ENCODE measurements around the gene ZNF22.

The ZNF22 gene

DNA sequence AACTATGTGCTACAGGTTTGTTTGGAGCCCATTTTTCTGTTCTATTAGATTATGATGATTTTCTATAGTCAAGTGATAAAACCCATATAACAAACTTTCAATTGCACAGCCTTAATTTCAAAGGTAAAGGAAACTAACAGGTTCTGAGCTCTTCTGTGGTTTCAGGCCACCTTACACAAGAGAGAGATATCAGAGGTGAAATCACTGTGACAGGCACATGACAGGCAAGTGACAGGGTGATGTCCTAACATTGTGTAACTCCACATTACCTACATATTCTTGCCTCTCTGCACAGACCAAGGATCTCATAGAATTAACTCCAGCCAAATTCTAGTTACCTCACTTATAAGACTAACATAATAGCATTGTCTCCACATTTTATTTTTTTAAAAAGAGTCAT lies 35.0 kb downstream of the ZNF22 start:
- DNase-seq, result no peak

DNA sequence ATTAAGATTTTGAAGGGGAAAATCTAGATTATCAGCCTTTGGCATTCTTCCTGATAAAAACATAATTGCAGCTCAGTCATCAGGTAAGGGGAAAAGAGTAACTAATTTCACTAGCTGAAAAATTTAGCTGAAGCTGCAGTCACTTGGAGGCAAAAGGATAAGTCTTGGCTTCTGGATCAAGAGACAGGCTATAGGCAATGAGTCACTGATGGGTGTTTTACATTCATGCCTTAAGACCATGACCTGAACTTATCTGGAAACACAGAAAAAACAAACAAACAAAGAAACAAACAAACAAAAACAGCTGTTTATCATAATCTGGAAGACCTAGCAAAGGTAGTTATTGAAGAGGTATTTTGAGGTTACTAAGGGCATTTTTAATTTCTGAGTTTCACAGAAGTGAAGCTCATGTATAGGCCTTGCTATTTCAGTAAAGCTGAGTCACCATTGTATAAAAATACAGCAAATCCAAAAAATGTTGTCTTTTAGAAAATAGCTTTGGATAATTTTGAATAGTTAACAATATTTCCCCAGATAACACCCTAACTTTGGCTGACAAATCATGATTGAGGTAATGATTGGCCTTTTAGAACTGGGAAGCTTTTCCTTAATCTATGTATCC lies 40.3 kb downstream of the ZNF22 start:
- no peak for DNase-seq

DNA sequence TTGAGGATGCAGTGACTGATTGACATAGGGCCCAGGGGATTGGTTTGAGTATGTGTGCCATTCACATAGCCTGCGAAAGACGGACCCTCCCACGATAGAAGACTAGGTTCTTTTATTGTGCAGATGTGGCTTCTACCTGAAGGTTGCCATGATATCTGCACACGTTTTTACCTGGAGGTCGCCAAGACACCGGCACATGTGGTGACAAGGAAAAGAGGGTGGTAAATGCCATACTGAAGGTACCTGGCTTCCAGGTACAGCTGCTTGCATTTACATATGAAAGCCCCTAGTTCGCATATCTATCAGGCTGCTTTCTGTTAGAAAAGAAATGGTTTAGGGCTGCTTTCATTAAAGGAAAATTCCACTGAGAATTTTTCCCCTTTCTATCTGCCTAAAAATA lies 43.6 kb downstream of the ZNF22 start:
- DNase-seq, result no peak

DNA sequence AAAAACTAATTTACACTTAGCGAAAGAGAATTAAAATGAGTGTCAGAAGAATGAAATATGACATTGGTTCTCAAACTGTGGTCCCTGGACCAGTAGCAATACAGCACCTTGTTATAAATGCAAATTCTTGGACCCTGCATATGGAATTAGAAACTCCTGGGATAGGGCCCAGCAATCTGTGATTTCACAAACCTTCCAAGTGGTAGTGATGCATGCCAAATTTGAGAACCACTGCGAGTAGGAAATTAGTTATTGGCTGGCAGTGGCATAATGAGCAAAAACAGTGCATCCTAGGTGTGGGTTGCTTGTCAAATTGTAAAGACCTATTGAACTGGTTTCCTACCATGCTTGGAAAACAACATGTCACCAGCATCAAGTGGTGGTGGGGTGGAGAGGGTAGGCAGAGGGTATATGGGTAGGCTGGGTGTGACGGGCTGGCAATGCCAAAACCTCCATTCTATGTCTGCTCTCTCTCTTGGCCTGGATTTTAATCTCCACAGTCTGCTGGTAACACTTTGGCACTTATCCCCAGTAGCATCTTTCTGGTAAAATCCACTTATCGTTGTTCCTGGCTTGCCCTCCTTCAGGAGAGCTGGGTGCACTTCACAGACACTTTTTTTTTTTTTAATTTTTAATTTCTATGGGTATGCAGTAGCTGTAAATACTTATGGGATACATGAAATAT lies 50.0 kb downstream of the ZNF22 start:
- DNase-seq, result no peak

DNA sequence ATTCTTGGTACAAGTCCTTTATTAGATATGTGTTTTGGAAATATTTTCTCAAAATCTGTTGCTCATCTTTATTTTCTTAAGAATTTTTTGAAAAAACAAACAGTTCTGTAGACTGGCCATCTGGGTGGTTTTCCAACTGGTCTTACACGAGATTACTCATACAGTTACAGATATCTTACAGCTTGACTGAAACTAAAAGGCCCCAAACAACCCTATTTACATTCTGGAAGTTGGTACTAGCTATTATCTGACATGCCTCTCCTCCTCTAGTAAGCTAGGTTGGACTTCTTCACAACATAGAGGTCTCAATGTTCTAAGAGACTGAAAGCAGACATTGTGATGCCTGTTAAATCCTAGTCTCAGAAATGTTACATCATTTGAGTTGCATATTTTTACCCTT lies 52.0 kb downstream of the ZNF22 start:
- no peak for DNase-seq

DNA sequence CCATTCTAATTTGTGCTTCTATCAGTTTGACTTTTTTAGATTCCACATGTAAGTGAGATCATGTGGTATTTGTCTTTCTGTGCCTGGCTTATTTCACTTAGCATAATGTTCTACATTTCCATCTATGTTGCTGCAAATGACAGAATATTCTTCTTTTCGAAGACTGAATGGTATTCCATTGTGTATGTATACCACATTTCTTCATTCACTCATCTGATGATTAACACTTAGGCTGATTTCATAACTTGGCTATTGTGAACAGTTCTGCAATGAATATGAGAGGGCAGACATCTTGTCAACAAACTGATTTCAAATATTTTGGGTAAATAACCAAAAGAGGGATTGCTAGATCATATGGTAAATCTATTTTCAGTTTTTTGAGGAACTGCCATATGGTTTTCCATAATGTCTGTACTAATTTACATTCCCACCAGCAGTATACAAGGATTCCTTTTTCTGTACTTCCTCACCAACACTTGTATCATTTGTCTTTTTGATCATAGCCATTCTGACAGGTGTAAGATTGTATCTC lies 52.9 kb downstream of the ZNF22 start:
- DNase-seq, result no peak

Measured in CD4-positive, alpha-beta T cell treated with Interleukin-10 for 1 hour (primary cell).